H9 (cell line): Measurements from ENCODE around the gene LRCOL1. TPM values are rescaled to one million over a fixed set of nuclear protein-coding genes. Genes with fewer than 3 reads are reported as not detected.

ENCODE experiments used
- DNase-seq: peaks from one replicate; pipeline ENCODE4 v3.0.0-alpha.2; 2017
- H2AFZ ChIP-seq: one replicate; pipeline ENCODE4 v1.6.1; 2013; ENCODE audit warnings: mild to moderate bottlenecking, low read length, control low read depth, moderate library complexity
- H2AK5ac ChIP-seq: 2 replicates; pipeline ENCODE4 v1.6.1; 2013; ENCODE audit warnings: low read length, control low read depth, mixed read lengths; ENCODE audit not compliant: insufficient read length
- H2BK120ac ChIP-seq: one replicate; pipeline ENCODE4 v1.6.1; 2013; ENCODE audit warnings: low read depth, mild to moderate bottlenecking, low read length, control low read depth, inconsistent platforms; ENCODE audit not compliant: poor library complexity, severe bottlenecking
- H2BK12ac ChIP-seq: 2 replicates; pipeline ENCODE4 v1.6.1; 2013; ENCODE audit warnings: low read length, control low read depth, mixed read lengths, low read depth; ENCODE audit not compliant: insufficient read length
- H2BK15ac ChIP-seq: 2 replicates; pipeline ENCODE4 v1.6.1; 2013; ENCODE audit warnings: low read depth, low read length, control low read depth
- H2BK20ac ChIP-seq: one replicate; pipeline ENCODE4 v1.6.1; 2013; ENCODE audit warnings: low read depth, mild to moderate bottlenecking, low read length, control low read depth, inconsistent platforms; ENCODE audit not compliant: poor library complexity, severe bottlenecking
- H2BK5ac ChIP-seq: 2 replicates; pipeline ENCODE4 v1.6.1; 2013; ENCODE audit warnings: low read length, control low read depth, mixed read lengths; ENCODE audit not compliant: insufficient read length
- H3K14ac ChIP-seq: 2 replicates; pipeline ENCODE4 v1.6.1; 2013; ENCODE audit warnings: low read length, control low read depth; ENCODE audit not compliant: insufficient read depth
- H3K18ac ChIP-seq: 2 replicates; pipeline ENCODE4 v1.6.1; 2013; ENCODE audit warnings: low read depth, mild to moderate bottlenecking, mixed read lengths, low read length, control low read depth; ENCODE audit not compliant: insufficient read length
- H3K23ac ChIP-seq: 2 replicates; pipeline ENCODE4 v1.6.1; 2013; ENCODE audit warnings: low read length, control low read depth, mixed read lengths, low read depth; ENCODE audit not compliant: insufficient read length
- H3K23me2 ChIP-seq: 2 replicates; pipeline ENCODE4 v1.6.1; 2013; ENCODE audit warnings: low read depth, mild to moderate bottlenecking, mixed read lengths, low read length, control low read depth; ENCODE audit not compliant: insufficient read length, poor library complexity, severe bottlenecking
- H3K27ac ChIP-seq: 2 replicates; pipeline ENCODE4 v1.5.1; 2013; ENCODE audit warnings: low read length, control low read depth, mixed read lengths, low read depth; ENCODE audit not compliant: insufficient read length
- H3K27me3 ChIP-seq: 2 replicates; pipeline ENCODE4 v1.6.1; 2013; ENCODE audit warnings: low read length, control low read depth, inconsistent platforms; ENCODE audit not compliant: insufficient read depth
- H3K4ac ChIP-seq: 2 replicates; pipeline ENCODE4 v1.6.1; 2013; ENCODE audit warnings: low read depth, mild to moderate bottlenecking, control low read depth, inconsistent platforms, low read length, moderate library complexity
- H3K4me1 ChIP-seq: 2 replicates; pipeline ENCODE4 v1.6.1; 2013; ENCODE audit warnings: low read length, control low read depth, inconsistent platforms; ENCODE audit not compliant: insufficient read depth
- H3K4me2 ChIP-seq: 2 replicates; pipeline ENCODE4 v1.6.1; 2013; ENCODE audit warnings: low read length, control low read depth, mixed read lengths; ENCODE audit not compliant: insufficient read length, insufficient read depth
- H3K56ac ChIP-seq: 2 replicates; pipeline ENCODE4 v1.6.1; 2013; ENCODE audit warnings: low read depth, mild to moderate bottlenecking, mixed read lengths, low read length, control low read depth; ENCODE audit not compliant: insufficient read length
- H3K79me1 ChIP-seq: 2 replicates; pipeline ENCODE4 v1.6.1; 2013; ENCODE audit warnings: low read depth, mild to moderate bottlenecking, moderate library complexity, low read length, control low read depth, inconsistent platforms; ENCODE audit not compliant: insufficient read depth, poor library complexity, severe bottlenecking
- H3K79me2 ChIP-seq: 2 replicates; pipeline ENCODE4 v1.6.1; 2013; ENCODE audit warnings: low read length, control low read depth, inconsistent platforms; ENCODE audit not compliant: insufficient read depth
- H3K9ac ChIP-seq: 2 replicates; pipeline ENCODE4 v1.6.1; 2013; ENCODE audit warnings: low read length, control low read depth, mixed read lengths; ENCODE audit not compliant: insufficient read length; ENCODE audit errors: extremely low read depth
- H3K9me3 ChIP-seq: one replicate; pipeline ENCODE4 v1.6.1; 2013; ENCODE audit warnings: low read depth, low read length, inconsistent platforms; ENCODE audit not compliant: control insufficient read depth
- H3T11ph ChIP-seq: one replicate; pipeline ENCODE4 v1.6.1; 2013; ENCODE audit warnings: mild to moderate bottlenecking, low read length, control low read depth, inconsistent platforms
- H4K20me1 ChIP-seq: one replicate; pipeline ENCODE4 v1.6.1; 2013; ENCODE audit not compliant: control insufficient read depth, insufficient read length, insufficient read depth
- H4K5ac ChIP-seq: 2 replicates; pipeline ENCODE4 v1.6.1; 2013; ENCODE audit warnings: low read depth, mild to moderate bottlenecking, mixed read lengths, low read length, control low read depth; ENCODE audit not compliant: insufficient read length
- H4K8ac ChIP-seq: replicated peaks from 2 replicates; pipeline ENCODE4 v1.6.1; 2013; ENCODE audit warnings: low read length, control low read depth, mixed read lengths, low read depth; ENCODE audit not compliant: insufficient read length
- H4K91ac ChIP-seq: 2 replicates; pipeline ENCODE4 v1.6.1; 2013; ENCODE audit warnings: low read depth, mild to moderate bottlenecking, moderate library complexity, mixed read lengths, low read length, control low read depth; ENCODE audit not compliant: insufficient read length
- H3K27ac Mint-ChIP-seq, 3 experiments: 2 replicates in 2 of 3; 3 replicates in 1 of 3; pipeline ENCODE4 v1.8.0; 2020 to 2021; ENCODE audit warnings: mixed read lengths in 3 of 3, mild to moderate bottlenecking in 1 of 3, moderate library complexity in 1 of 3
- H3K27me3 Mint-ChIP-seq: 2 replicates; pipeline ENCODE4 v1.8.0; 2021; ENCODE audit warnings: low read depth, mild to moderate bottlenecking, moderate library complexity, mixed read lengths
- H3K36me3 Mint-ChIP-seq, 3 experiments: 2 replicates in 2 of 3; 3 replicates in 1 of 3; pipeline ENCODE4 v1.8.0; 2020 to 2021; ENCODE audit warnings: low read depth in 3 of 3, mixed read lengths in 3 of 3; ENCODE audit not compliant: insufficient read depth in 1 of 3
- H3K4me1 Mint-ChIP-seq, 2 experiments: 2 replicates each; pipeline ENCODE4 v1.8.0; 2020; ENCODE audit warnings: mixed read lengths in 2 of 2
- H3K4me3 Mint-ChIP-seq, 2 experiments: 2 replicates in 1 of 2; 3 replicates in 1 of 2; pipeline ENCODE4 v1.8.0; 2020 to 2021; ENCODE audit warnings: mild to moderate bottlenecking in 2 of 2, mixed read lengths in 2 of 2, moderate library complexity in 1 of 2
- H3K9me3 Mint-ChIP-seq, 2 experiments: 2 replicates in 1 of 2; 3 replicates in 1 of 2; pipeline ENCODE4 v1.8.0; 2020; ENCODE audit warnings: mild to moderate bottlenecking in 2 of 2, mixed read lengths in 2 of 2, moderate library complexity in 1 of 2
- WGBS: extraction: QIAGEN DNeasy Blood & Tissue Kit; methylation state at CpG from one replicate; pipeline ENCODE4 v1.1.7; 2013; ENCODE audit warnings: missing lambda C conversion rate, low lambda C conversion rate, mixed read lengths; ENCODE audit not compliant: insufficient read length; ENCODE audit errors: extremely low coverage; 5-methylcytosine and 5-hydroxymethylcytosine counted together
- total RNA-seq: library from RNA; stranded (reverse); gene quantifications from 2 replicates; pipeline ENCODE4 v1.2.1, GENCODE V29; 2021
- TF ChIP-seq, protein P1 (sequence below): fragments of 200-600 bp; sonication (generic); conservative IDR thresholded peaks from 3 replicates; pipeline ENCODE4 v1.8.0; 2021; ENCODE audit warnings: antibody characterized with exemption, mild to moderate bottlenecking

LRCOL1 gene
- total RNA-seq, 1 experiment from 2014 or later, result not detected

DNA sequence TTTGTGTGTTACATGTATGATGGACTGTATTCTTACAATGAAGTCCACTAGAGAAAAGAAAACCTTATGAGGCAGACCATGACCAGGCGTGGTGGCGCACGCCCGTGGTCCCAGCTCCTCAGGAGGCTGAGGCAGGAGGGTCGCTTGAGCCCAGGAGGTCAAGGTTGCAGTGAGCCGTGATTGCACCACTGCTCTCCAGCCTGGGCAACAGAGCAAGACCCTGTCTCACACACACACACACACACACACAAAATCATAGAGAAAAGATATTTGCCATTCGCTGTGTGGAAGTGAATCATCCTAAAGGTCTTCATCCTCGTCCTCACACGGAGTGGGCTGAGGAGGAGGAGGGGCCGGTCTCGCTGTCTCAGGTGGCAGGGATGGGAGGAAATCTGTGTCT, 32.3 kb downstream of the LRCOL1 start:
- Histone ChIP-seq H3K14ac (no peak overlapping the region), H4K20me1 (peaks cover 2% of the 10 kb centered on the region), H2BK15ac (no peak overlapping the region), H2BK5ac (no peak overlapping the region), H3K4ac (no peak overlapping the region), H3K27ac (no peak overlapping the region), H3K79me1 (no peaks in the 10 kb centered on the region), H2AFZ (no peak overlapping the region), H3K79me2 (no peaks in the 10 kb centered on the region), H3K9me3 (no peaks in the 10 kb centered on the region), H3K23ac (no peak overlapping the region), H2BK20ac (no peak overlapping the region), H3K27me3 (no peaks in the 10 kb centered on the region; the same call in 1 of the 2 replicates), H3T11ph (no peak overlapping the region), H3K4me2 (no peak overlapping the region), H3K9ac (no peak overlapping the region), H4K5ac (no peak overlapping the region), H3K4me1 (no peaks in the 10 kb centered on the region), H3K18ac (no peak overlapping the region), H2BK12ac (no peak overlapping the region), H4K8ac (no peak overlapping the region), H4K91ac (no peak overlapping the region), H3K56ac (no peak overlapping the region), H2BK120ac (no peak overlapping the region), H2AK5ac (no peak overlapping the region), H3K23me2 (peaks cover 12% of the 10 kb centered on the region)
- Mint-ChIP-seq H3K27me3 (peaks cover 42% of the 10 kb centered on the region), H3K36me3 (peaks cover 16 to 46% (median 44%) of the 10 kb centered on the region in 3 experiments; a peak in 6 of 7 replicates), H3K4me1 (no peaks in the 10 kb centered on the region), H3K9me3 (no peaks in the 10 kb centered on the region), H3K4me3 (no peak overlapping the region), H3K27ac (no peak overlapping the region)
- WGBS, result no CpG with 5 or more reads among the region's 11 CpGs
- TF ChIP-seq, protein P1, sequence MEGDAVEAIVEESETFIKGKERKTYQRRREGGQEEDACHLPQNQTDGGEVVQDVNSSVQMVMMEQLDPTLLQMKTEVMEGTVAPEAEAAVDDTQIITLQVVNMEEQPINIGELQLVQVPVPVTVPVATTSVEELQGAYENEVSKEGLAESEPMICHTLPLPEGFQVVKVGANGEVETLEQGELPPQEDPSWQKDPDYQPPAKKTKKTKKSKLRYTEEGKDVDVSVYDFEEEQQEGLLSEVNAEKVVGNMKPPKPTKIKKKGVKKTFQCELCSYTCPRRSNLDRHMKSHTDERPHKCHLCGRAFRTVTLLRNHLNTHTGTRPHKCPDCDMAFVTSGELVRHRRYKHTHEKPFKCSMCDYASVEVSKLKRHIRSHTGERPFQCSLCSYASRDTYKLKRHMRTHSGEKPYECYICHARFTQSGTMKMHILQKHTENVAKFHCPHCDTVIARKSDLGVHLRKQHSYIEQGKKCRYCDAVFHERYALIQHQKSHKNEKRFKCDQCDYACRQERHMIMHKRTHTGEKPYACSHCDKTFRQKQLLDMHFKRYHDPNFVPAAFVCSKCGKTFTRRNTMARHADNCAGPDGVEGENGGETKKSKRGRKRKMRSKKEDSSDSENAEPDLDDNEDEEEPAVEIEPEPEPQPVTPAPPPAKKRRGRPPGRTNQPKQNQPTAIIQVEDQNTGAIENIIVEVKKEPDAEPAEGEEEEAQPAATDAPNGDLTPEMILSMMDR, result no peak
- no peak for DNase-seq
